ENCODE results near the gene GLYATL3.
"Not testable (repeated sequence)": the region's sequence is repeated elsewhere in the genome, so short reads cannot be mapped to it uniquely, and the experiment has no call there.

GLYATL3 gene

GRCh38 chr6:49499623-49500022 lies at the start of gene GLYATL3:
TSS of gene GLYATL3 (plus strand) at chr6:49499923. CDS start at chr6:49511991, 12,068 bp downstream.
- DNase-seq (ENCODE audit: low read depth): no peak

DNA sequence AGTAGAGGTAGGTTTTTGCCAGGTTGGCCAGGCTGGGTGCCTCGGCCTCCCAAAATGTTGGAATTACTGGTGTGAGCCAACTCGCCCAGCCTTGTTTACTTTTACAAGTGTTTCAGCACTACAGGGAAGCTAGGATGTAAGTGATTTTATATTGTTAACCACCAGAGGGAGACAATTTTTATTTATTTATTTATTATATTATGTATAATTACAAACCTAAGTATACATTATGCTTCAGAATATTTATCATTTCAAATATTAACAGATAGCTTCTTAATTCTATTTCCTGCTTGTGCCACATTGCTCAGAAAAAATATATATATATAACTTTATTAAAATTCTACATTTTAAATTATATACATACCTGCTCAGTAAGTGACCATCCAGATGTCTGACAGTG lies 46.5 kb upstream of the GLYATL3 start:
- DNase-seq (ENCODE audit: low read depth): no peak

DNA sequence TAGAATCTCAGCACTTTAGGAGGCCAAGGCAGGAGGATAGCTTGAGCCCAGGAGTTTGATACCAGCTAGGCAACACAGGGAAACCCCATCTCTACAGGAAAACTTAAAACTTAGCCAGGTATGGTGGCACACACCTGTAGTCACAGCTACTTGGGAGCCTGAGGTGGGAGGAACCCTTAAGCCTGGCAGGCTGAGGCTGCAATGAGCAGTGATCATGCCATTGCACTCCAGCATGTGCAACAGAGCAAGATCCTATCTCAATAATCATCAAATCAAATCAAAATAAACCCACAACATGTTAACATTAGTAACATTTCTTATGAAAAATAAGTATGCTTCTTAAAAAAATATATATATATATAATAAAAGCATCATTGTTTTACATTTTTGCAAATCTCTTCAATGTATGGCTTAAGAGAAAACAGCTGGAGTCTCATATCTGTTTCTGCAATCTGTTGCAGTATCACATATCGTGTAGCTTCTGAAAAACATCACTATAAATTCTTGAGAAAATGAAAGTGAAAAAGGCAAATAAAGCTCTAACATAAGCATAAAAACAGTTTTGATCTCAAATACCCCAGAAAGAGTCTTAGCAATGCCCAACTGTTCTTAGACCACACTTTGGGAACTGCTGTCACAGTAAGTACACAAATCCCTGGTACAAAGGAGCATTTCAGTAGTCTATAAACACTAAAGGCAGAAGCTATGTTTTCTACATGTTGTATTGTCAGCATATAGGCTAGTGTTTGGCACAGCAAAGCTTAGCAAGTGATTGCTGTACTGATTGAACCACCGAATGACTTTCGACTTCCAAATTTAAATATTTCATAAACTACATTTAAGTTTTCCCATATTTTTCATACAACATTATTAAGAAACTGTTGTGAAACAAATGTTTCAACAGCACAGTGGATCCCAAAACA lies 44.7 kb upstream of the GLYATL3 start:
- DNase-seq (ENCODE audit: low read depth): no peak

DNA sequence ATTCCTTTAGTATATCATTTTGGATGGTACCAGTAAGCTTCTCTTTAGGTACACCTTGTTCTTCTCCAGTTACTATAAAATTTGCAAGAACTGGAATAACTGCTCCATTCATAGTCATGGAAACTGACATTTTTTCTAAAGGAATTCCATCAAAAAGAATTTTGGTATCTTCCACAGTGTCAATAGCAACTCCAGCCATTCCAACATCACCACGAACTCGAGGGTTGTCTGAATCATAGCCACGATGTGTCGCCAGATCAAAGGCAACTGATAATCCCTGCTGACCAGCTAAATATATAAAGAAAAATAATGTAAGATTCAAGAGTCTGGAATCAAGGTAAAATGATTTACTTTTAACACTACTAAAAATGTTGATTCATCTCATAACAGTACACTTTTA lies 42.0 kb upstream of the GLYATL3 start:
- DNase-seq (ENCODE audit: low read depth): no peak

DNA sequence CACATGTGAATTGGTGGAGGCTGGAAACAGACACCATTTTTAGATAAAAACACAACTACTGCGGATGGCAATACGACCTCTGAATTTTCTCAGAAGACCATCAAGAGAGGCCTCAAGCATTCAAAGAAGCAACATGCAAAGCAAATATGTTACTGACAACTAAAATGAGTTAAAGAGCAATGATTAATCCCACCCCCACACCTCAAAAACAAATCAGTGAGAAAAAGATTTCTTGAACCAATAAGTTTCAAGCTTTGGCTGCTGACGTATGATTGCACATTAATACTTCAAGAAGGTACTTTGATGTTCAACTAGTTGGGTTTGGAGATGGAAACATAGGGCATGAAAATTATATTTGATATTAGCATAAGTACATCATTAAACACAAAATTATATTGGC lies 37.7 kb upstream of the GLYATL3 start:
- no peak for DNase-seq (ENCODE audit: low read depth)

GRCh38 chr6:49462599-49462926 lies 37.2 kb upstream of the GLYATL3 start:
- no peak for DNase-seq (ENCODE audit: low read depth)

DNA sequence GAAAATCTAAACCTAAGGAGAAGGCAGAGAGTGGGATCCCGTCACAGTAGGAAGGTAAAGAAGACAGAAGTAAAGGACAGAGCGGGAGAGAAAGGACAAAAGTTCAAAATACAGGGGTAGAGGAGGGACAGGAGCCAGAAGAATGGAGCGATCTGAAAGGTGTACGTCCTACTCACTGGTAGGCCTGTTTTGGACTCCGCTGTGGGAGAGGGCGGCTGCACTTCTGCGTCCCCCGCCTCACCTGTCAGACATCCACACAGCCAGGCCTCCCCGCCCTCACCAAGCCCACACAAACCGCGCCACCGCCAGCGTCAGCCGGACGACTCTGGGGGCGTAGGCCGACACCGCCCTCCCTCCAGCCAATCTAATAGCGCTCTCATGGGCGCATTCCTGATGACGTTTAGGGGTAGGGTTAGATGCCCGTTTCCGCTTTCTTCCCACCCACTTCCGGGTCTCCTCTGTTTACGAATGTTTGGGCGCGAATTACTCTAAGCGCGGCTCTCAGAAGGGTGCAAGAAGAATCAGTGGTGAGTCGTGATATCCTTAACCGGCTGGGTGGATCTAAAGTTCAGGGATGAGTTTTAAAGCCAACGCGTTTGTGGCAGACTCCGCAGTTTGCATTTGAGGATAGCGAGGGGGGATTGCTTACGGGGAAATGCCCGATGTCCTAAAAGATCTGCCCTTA lies 36.7 kb upstream of the GLYATL3 start, which contains the start of the genes CENPQ and MMUT:
Gene CENPQ, plus strand, starts transcription at position 444 of the 685 bp plus-strand sequence. CDS start 6,807 bp downstream, outside the sequence.
Gene MMUT, minus strand, starts transcription at position 327 of the 685 bp plus-strand sequence. CDS start 3,787 bp downstream, outside the sequence.
- peak; percentile 87 for DNase-seq (ENCODE audit: low read depth)

DNA sequence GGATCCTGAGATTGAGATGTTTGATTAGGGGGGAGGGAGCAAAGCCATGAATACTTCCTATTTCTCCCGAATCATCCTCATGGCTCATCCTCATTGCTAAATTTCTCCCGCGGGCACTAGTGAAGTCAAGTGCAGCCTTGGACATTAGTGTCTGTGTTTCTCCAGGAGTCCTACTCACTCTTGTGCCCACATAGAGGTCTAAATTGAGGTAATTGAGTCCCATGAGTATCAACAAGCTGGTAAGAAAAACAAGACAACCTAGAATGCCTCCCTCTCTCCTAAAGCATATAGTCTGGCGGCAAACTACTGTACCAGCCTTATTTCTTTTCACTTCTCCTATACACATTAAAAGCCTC lies 36.1 kb upstream of the GLYATL3 start:
- no peak for DNase-seq (ENCODE audit: low read depth)

GRCh38 chr6:49464691-49465090 lies 35.0 kb upstream of the GLYATL3 start:
- no peak for DNase-seq (ENCODE audit: low read depth)

GRCh38 chr6:49468042-49468441 lies 31.7 kb upstream of the GLYATL3 start:
- DNase-seq (ENCODE audit: low read depth): no peak

DNA sequence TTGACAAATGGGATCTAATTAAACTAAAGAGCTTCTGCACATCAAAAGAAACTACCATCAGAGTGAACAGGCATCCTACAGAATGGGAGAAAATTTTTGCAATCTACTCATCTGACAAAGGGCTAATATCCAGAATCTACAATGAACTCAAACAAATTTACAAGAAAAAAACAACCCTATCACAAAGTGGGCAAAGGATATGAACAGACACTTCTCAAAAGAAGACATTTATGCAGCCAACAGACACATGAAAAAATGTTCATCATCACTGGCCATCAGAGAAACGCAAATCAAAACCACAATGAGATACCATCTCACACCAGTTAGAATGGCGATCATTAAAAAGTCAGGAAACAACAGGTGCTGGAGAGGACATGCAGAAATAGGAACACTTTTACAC lies 23.2 kb upstream of the GLYATL3 start:
- not testable (repeated sequence) for DNase-seq (ENCODE audit: low read depth)

DNA sequence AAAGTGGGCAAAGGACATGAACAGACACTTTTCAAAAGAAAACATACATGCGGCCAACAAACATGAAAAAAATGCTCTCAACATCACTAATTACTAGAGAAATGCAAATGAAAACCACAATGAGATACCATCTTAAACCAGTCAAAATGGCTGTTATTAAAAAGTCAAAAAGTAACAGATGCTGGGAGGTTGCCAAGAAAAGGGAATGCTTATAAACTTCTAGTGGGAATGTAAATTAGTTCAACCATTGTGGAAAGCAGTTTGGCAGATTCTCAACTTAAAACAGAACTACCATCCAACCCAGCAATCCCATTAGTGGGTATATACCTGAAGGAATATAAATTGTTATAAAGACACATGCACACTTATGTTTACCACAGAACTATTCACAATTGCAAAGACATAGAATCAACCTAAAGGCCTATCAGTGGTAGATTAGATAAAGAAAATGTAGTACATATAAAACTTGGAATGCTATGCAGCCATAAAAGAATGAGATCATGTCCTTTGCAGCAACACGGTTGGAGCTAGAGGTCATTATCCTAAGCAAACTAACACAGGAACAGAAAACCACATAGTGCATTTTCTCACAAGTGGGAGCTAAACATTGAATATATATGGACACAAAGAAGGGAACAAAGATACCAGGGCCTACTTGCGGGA lies 20.3 kb upstream of the GLYATL3 start:
- DNase-seq (ENCODE audit: low read depth): no peak

DNA sequence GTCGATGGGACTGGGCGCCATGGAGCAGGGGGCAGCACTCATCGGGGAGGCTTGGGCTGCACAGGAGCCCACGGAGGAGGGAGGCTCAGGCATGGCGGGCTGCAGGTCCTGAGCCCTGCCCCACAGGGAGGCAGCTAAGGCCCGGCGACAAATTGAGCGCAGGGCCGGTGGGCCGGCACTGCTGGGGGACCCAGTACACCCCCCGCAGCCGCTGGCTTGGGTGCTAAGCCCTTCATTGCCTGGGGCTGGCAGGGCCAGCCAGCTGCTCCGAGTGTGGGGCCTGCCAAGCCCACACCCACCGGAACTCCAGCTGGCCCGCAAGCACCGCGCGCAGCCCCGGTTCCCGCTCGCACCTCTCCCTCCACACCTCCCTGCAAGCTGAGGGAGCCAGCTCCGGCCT lies 17.9 kb upstream of the GLYATL3 start:
- not testable (repeated sequence) for DNase-seq (ENCODE audit: low read depth)

GRCh38 chr6:49483380-49483779 lies 16.3 kb upstream of the GLYATL3 start:
- not testable (repeated sequence) for DNase-seq (ENCODE audit: low read depth)

DNA sequence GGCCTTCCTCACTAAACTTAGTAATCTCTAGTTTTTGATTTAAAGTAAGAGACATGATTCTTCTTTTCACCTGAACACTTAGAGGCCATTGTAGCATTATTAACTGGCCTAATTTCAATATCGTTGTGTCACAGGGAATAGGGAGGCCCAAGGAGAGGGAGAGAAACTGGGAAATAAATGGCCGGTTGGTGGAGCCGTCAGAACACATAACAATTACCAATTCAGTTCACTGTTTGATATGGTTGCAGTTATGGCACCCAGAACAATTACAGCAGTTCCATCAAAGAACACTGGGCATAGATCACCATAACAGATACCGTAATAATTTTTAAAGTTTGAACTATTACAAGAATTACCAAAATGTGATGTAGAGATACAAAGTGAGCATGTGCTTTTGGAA lies 9.1 kb upstream of the GLYATL3 start:
- DNase-seq (ENCODE audit: low read depth): no peak

DNA sequence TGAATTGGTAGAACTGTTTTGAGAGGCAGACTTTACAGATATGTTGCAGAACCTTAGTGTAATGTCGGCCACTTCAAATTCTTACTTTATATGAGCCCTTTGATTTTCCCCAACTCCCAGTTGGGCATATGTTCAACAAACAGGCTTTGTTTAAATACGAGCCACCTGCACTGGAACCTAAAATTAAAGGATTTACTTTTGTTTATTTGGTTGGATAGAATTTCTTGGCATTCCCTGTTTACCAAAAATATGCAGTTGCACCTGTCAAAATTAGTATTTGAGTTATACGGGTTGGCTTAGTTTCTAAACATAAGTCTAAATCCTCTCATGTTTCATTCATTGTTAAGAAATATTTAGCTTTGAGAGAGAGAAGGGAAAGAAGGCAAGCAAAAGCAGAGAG lies 2.4 kb upstream of the GLYATL3 start:
- no peak for DNase-seq (ENCODE audit: low read depth)

- DNase-seq (ENCODE audit: low read depth): no peak
These were observed 597 bp upstream of the GLYATL3 start for GRCh38 chr6:49499126-49499525.

- no peak for DNase-seq (ENCODE audit: low read depth)
These were observed 4.9 kb downstream of the GLYATL3 start for GRCh38 chr6:49504666-49505065.

- no peak for DNase-seq (ENCODE audit: low read depth)
These were observed 6.9 kb downstream of the GLYATL3 start for GRCh38 chr6:49506569-49507111.

DNA sequence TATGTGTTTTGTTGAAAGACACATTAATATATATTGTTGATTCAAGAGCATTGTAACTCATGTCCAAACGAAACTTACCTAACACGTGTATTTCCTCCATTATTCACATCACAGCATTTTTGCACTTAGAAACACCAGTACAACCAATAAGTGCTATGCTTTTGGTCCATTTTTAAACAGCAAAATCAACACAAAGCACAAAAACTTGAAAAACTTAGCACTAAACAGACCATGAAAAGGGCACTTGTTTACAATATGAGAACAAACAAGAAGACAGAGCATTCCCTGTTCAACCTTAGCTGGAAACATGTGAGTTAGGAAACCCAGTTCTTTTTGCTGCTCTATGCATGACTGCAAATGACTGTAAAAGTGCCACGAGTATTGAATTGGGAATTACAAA lies 9.6 kb downstream of the GLYATL3 start:
- no peak for DNase-seq (ENCODE audit: low read depth)

DNA sequence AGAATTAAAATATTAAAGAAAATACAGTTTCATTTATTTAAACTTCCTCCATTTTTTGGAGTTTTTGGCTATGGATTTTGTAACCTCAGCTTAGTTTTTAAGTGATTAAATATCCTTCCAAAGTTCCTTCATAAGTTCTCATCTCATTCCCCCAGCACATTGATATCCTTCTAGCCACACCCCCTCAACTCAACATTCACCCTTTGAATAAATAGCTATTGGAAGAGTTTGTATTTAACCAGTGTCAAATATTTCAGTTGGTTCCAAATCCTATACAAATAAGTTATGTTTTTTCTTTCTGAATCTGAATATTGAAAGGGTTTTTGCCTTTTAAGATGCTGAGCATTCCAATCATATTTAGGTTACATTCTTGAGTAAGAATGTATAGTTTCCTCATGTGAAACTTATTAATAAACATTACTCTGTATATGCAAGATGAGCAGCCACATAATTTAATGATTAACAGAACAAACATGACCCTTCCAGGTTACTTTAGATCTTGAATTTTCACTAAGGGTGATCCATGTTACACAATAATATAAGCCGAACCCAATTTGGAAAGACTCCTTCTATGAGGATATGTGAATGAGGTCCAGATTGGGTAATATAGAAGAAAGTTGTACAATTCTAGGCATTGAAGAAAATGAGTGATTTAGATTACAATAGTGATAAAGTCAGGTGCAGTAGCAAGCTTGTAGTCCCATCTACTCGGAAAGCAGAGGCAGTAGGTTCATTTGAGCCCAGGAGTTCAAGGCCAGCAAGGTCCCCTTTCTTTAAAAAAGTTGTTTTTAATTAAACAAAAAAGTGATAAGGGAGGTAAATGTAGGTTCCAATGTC lies 13.6 kb downstream of the GLYATL3 start:
- no peak for DNase-seq (ENCODE audit: low read depth)
